ENCODE results near the gene GRK6. TPM values are rescaled to one million over a fixed set of nuclear protein-coding genes. Genes with fewer than 3 reads are reported as not detected.

Gene GRK6
- total and polyA plus RNA-seq, 11 donors: 6.8 to 33.2 (median 17.3) TPM

GRCh38 chr5:177455036-177455660 lies 28.7 kb downstream of the GRK6 start:
- peaks cover 0 to 25% (median 7%) of the 10 kb centered on the region in 9 donors for H3K36me3 ChIP-seq
- peak in 3 of 4 donors; percentile 16 to 52 (median 49) for ATAC-seq
- intact Hi-C loops (cut with DNase I): loop anchor here in 9 of 10 donors (1.0 to 10.0 kb wide), 11 partner anchors 28 to 140 kb away; partner anchors contain the start of genes MXD3 (in 5 of the 9), PDLIM7 (in 4 of the 9) and GRK6 (in 1 of the 9)
- TF ChIP-seq POLR2A (IDR thresholded peaks at IDR 0.05) (no peak), CTCF (IDR thresholded peaks at IDR 0.05) (peak; percentile 44 to 89 (median 70))
- 0 to 1% (median 1%) methylated on average over 21 to 80 of the region's 80 CpGs for WGBS, 4 donors
- peaks cover 0 to 17% (median 0%) of the 10 kb centered on the region in 9 donors for H3K27me3 ChIP-seq
- peaks cover 0 to 57% (median 23%) of the 10 kb centered on the region in 12 donors for H3K4me1 ChIP-seq
- peak overlapping the region in 11 of 12 donors; percentile 60 to 83 (median 69) for H3K27ac ChIP-seq
- no peaks in the 10 kb centered on the region for H3K9me3 ChIP-seq
- peak overlapping the region; percentile 48 to 81 (median 64) for H3K4me3 ChIP-seq
- DNase-seq: peak; percentile 77 to 90 (median 82)

- H3K27me3 ChIP-seq: peaks cover 0 to 13% (median 0%) of the 10 kb centered on the region in 9 donors
- H3K4me1 ChIP-seq: peaks cover 0 to 50% (median 23%) of the 10 kb centered on the region in 12 donors
- ATAC-seq (peak; percentile 33 to 77 (median 59)), DNase-seq (peak; percentile 91 to 95 (median 93))
- WGBS, 4 donors: 1 to 2% (median 1%) methylated on average over 29 to 76 of the region's 76 CpGs
- H3K4me3 ChIP-seq: peak overlapping the region; percentile 48 to 81 (median 64)
- peaks cover 0 to 25% (median 11%) of the 10 kb centered on the region in 9 donors for H3K36me3 ChIP-seq
- intact Hi-C loops (cut with DNase I): loop anchor here (1.0 to 10.0 kb wide), 12 partner anchors 29 to 141 kb away; partner anchors contain the start of genes MXD3 (in 5 of the 10), PDLIM7 (in 4 of the 10) and GRK6 (in 1 of the 10)
- no peaks in the 10 kb centered on the region for H3K9me3 ChIP-seq
- no peak for TF ChIP-seq POLR2A (IDR thresholded peaks at IDR 0.05)
- TF ChIP-seq CTCF (IDR thresholded peaks at IDR 0.05): peak; percentile 88 to 98 (median 94)
- H3K27ac ChIP-seq: peak overlapping the region in 11 of 12 donors; percentile 59 to 83 (median 69)
Measured at GRCh38 chr5:177455661-177456590, 29.4 kb downstream of the GRK6 start.

GRCh38 chr5:177456591-177456964 lies 30.1 kb downstream of the GRK6 start:
- Histone ChIP-seq H3K27me3 (peaks cover 0 to 12% (median 0%) of the 10 kb centered on the region in 9 donors), H3K4me3 (peak overlapping the region in 7 of 12 donors; percentile 56 to 71 (median 66)), H3K4me1 (peaks cover 0 to 52% (median 25%) of the 10 kb centered on the region in 12 donors), H3K27ac (peak overlapping the region in 6 of 12 donors; percentile 17 to 76 (median 56)), H3K36me3 (peaks cover 0 to 25% (median 11%) of the 10 kb centered on the region in 9 donors), H3K9me3 (no peaks in the 10 kb centered on the region)
- intact Hi-C loops (cut with DNase I): loop anchor here in 8 of 10 donors (1.0 to 10.0 kb wide), 4 partner anchors 41 to 142 kb away; partner anchors contain the start of genes MXD3 (in 5 of the 8) and PDLIM7 (in 3 of the 8)
- peak in 1 of 4 donors; percentile 1 for ATAC-seq
- peak in 1 of 5 donors; percentile 63 for DNase-seq
- TF ChIP-seq CTCF (IDR thresholded peaks at IDR 0.05) (peak in 3 of 12 donors; percentile 23 to 40 (median 35)), POLR2A (IDR thresholded peaks at IDR 0.05) (no peak)
- 32 to 35% (median 35%) methylated on average over 12 of the region's 12 CpGs for WGBS, 4 donors

Measured in heart left ventricle (tissue), 16 donors.